NCI-H1105 (cell line): ENCODE data around the gene ZNF200.
"Not testable (repeated sequence)": the region's sequence is repeated elsewhere in the genome, so short reads cannot be mapped to it uniquely, and the experiment has no call there.

Experiments
- DNase-seq: peaks from one replicate; lab custom pipeline; 2025; lab: John Stamatoyannopoulos, UW

The ZNF200 gene

DNA sequence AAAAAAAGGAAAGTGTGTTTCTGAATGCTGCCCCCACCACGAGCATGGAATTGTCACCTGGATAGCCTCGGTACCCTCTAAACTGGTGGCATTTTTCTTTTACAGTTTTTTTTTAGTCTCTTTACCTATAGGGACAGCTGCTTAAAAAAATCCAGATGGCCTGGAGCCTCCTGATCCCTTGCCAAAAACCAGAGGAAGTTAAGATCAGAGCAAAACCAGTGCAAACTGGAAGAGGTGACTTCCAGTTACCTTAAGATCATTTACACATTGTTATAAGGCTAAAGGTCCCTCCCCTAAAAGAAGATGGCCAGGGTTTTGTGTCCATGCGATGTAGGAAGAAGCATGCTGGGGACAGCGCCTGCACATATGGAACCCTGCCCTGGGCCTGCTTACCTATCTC is 18.0 kb upstream of the ZNF200 start:
- no peak for DNase-seq

DNA sequence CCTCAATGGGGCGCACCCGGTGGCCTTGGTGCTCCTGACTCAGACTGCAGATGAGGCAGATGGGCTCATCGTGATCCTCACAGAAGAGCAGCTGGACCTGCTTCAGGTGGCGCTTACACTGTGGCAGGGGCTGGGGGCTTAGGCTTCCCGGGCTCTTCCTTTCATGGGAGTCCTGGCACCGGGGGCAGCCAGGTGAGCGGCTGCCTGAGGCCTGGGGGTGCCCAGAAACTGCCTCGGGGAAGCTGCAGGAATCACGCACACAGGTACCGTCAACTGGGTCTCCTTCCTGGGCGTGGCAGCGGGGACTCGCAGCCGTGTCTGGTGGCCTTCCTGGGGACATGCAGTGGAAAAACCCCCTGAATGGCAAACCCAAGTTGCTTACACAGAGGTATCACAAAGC is 14.5 kb upstream of the ZNF200 start:
- DNase-seq, result no peak

DNA sequence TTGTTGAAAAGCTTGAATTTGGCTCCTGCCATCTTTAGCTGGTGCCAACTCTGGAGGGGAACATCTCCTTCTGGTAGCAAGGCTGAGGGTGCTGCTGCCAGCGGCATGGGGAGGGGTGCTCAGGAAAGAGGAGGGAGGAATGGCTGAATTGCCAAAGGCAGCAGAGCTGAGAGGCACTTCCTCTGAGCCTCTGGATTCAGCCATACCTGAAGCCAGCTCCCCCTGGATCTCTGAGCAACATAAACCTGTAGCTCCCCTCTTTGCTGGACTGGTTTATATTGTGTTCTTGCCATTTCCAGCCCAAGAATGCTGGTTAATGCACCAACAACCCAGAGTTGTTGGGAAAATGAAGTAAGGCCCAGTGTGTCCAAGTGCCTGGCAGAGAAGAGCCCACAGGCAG is 14.1 kb upstream of the ZNF200 start:
- no peak for DNase-seq

DNA sequence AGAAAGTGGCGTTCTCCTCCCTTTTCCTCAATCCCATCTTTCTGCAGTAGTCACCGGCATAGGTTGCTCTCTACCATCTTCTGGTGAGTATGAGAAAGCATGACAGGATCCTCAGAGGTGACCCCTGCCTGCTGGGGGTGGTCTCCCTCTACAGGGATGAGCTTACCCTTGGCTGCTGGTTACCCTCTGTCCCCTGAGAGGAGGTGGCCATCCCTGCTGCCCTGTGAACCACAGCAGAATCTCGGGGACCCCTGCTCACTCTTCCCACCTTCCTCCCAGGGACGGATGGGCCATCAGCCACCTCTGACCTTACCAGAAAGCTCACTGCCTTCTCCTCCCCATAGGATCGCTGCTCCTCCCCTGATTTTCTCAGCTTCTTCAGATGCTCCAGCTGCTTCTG is 13.6 kb upstream of the ZNF200 start:
- no peak for DNase-seq

DNA sequence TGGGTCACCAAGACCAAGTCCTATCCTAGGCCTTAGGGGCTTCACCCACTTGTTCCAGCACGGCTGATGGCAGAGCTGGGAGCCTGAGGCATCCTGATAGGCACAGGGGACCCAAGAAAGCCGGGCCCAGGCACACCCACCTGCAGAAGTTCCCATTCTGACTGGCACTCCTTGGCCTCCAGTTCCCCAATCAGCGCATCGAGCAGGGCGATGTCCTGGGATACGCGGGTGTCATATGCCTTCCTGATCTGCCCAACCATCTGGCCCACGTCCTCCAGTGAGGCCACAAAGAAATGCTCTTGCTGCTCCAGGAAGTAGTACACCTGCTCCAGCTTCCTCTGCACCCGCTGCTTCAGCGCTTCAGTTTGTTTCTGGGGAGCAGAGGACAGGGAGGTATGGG is 11.9 kb upstream of the ZNF200 start:
- no peak for DNase-seq

DNA sequence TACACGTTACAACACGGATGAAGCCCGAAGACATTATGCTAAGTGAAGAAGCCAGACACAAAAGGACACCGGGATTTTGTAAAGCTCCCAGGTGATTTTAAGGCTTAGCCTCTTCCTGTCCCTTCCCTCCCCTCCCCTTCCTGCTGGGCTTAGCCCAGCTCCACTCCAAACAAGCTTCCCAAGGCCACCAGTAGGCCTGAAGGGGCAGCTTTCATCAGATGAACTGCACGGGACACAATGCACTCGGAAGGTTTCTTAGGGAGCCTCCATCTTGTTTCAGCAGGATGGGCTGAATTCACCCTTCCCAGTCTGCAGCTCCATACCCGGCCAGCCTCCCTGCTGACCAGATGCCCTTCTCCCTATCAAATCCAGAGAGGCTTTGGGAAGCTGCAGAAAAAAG is 11.0 kb upstream of the ZNF200 start:
- no peak for DNase-seq

DNA sequence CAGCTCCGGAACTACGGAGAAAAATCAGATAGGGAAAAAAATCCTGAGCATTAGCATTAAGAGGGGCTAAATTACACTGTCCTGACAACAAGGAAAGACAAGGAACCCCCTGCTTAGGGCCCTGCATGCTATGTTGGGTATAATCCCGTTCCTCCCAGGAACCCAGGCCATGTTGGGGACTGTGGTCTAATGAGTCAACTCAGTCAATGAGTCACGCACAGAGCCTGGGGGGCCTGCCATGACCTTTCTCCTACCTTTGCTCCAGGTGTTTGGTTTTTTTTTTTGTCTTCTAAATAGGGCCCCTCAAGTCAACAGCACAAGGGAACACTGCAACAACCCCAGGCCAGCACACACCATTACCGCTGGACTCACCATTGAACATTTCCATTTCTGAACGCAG is 8.9 kb upstream of the ZNF200 start:
- no peak for DNase-seq

DNA sequence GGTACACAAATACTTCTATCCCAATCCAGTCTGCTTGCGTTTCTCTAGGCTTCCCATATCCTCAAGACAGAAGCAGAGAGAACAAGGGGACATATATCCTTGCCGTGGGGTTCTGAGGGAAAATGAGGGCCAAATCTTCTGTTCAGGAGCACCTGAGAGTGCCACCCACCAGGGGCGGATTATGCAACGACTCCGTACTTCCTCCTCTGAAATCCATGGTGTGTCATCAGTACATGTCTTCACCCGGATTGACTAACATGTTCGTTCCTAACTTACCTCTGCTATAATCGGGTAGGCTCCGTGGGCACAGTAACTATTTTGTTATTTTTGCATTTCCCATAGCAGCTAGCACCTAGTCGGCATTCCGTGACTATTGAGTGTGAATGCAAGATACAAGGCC is 7.8 kb upstream of the ZNF200 start:
- no peak for DNase-seq

DNA sequence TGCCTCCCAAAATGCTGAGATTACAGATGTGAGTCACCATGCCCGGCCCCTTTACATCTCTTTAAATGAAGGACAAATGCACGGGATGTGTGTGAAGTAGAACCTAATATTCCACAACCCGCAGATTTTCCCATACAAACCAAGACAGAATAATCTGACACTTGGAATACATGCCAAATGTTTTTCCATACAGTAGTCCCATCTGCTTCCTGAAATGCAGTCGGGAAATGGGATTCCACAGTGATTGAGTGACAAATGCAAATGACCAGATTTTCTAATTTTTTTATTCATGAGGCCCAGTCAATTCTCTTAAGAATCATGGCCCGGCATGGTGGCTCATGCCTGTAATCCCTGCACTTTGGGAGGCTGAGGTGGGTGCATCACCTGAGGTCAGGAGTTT is 6.8 kb upstream of the ZNF200 start:
- DNase-seq, result no peak

DNA sequence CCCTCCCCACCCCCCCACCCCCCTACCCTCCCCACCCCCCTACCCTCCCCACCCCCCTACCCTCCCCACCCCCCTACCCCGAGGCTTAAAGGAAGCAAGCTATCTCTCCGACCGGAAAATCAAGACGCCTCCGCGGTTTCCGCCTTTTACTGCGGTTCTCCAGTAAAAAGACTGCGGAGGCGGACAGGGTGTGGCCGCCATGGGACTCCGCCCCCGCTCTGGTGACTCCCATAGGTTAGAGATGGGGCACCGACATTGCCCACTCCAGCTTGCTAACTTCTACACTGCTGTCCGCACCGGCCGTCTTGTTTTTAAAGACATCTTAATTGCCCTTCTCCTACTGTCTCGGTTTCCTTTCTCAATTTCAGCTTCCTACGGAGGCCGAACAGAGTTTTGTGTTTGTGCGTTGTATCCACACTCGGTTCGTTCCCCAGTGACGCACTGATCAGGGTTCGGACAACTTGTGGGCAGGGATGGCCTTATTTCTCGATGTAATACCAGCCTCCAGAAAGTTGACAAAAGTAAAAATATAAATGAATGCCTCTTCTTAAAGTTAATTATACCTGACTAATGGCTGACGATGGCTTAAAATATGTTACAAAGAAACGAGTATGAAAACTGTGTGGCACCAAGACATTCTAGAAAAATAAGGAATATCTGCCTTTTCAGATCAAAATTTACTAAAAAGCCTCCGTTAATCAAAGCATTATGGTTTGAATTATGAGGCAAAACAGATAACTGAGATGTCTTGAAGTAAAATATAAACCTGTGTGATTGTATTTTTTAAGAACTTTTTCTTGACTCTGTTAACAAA is 1.1 kb upstream of the ZNF200 start:
- DNase-seq, result no peak

DNA sequence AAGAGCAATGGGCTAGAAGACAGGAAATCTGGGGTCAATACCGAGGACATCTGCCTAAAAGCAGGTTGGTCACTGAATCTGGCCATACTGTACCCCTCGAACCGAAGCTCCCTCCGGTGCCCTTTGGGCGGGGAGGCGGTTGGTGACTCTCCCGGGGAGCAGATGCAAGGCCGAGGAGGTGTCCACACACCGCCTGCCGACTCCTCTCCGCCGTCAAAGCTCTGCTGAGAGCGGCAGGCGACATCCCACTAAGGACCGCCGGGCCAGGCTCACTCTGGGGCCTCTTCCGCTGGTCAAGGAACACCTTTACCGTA is 458 bp downstream of the ZNF200 start:
- no peak for DNase-seq

DNA sequence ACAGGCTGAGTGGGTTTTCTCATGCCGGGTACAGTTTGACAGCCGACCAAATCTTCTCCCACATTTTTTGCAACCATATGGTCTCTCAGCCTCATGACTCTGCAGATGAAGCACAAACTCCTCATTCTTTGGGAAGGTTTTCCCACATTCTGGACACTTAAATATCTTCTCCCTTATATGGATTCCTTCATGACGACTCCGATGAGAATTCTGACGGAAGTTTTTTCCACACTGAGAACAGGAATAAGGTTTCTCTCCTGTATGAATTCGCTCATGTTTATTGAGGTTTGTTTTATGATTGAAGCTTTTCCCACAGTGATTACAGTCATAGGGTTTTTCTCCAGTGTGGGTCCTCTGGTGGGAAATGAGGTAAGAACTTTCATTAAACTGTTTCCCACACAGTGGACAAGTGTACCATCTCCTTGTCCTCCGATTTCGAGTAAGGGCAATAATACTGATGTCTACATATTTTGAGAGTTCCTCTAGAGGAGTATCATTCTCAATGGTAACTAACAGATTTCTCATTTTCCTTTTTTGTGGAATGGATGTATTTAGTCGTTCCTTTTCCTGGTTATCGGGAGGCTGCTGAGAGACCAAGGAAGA is 10.9 kb downstream of the ZNF200 start:
- DNase-seq, result no peak

DNA sequence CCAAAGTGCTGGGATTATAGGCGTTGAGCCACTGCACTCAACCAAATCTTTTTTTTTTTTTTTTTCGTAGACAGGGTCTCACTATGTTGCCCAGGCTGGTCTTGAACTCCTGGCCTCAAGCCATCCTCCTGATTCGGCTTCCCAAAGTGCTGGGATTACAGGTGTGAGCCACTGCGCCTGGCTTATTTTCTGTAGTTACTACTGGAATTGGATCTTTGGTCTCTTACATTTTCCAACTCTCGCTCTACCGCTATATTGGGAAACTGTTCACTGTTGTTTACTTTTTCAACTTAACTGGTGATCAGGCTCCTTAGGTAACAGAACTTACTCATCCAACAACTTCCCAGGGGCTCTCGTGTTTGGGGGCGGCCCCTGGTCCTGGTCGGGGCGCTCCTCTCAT is 14.1 kb downstream of the ZNF200 start:
- no peak for DNase-seq

DNA sequence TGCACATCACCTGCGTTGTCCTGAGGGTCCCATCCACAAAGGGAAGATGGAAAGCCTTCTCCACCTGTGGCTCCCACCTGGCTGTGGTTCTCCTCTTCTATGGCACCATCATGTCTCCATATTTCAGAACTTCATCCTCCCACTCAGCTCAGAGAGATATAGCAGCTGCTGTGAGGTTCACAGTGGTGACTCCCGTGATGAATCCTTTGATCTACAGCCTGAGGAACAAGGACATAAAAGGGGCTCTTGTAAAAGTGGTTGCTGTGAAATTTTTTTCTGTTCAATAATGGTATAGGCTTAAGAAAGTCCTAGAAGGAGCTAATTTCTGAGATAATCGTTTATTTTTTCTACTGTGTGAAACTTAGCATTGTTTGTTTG is 18.7 kb downstream of the ZNF200 start:
- no peak for DNase-seq

DNA sequence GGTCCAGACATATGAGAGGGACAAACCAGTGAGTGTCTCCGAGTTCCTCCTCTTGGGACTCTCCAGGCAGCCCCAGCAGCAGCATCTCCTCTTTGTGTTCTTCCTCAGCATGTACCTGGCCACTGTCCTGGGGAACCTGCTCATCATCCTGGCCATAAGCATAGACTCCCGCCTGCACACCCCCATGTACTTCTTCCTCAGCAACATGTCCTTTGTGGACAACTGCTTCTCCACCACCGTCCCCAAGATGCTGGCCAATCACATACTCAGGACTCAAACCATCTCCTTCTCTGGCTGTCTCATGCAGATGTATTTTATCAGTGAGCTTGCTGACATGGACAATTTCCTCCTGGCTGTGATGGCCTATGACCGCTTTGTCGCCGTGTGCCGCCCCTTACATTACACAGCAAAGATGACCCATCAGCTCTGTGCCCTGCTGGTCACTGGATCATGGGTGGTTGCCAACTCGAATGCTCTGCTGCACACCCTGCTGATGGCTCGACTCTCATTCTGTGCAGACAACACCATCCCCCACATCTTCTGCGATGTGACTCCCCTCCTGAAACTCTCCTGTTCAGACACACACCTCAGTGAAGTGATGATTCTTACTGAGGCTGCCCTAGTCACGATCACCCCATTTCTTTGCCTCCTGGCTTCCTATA is 19.2 kb downstream of the ZNF200 start:
- no peak for DNase-seq

DNA sequence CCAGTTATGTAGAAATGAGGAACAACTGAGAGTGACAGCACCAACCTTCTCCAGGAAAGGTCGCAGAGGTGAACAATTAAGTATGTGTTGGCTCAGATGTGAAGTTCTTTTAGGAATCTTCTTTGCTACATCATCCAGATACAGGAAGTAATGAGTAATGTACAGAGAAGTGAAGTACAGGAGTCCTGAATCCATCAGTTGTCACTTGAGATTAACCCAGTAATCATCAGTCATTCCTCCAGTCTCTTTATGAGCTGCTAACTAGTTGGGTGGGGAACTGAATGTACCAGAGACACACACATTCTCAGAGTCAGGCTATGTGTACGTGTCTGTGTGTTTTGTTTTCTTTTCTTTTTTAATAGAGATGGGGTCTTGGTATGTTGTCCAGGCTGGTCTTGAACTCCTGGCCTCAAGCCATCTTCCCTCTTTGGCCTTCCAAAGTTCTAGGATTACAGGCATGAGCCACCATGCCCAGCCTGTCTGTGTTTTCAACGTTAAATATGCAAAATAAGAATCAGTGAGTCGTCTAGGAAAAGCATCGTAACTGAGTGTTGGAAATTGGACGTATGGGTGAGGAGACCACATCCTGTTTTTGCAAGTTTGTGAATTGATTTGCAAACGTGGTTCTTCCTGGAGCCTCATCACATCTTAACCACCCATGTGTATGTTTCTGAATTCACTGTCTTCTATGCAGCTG is 19.9 kb downstream of the ZNF200 start:
- no peak for DNase-seq

DNA sequence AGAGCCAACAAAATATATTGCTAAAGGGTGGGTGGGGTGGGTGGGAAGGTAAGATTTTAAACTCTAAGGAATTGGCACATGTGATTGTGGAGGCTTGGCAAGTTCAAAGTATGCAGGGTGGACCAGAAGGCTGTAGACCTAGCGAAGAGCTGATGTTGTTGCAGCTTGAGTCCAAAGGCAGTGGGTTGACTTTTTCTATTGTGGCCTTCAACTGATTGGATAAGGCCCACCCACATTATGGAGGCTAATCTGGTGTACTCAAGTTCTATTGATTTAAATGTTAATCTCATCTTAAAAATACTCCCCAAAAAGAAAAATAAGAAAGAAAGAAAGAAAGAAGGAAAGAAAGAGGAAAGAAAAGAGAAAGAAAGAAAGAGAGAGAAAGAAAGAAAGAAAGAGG is 22.4 kb downstream of the ZNF200 start:
- no peak for DNase-seq

DNA sequence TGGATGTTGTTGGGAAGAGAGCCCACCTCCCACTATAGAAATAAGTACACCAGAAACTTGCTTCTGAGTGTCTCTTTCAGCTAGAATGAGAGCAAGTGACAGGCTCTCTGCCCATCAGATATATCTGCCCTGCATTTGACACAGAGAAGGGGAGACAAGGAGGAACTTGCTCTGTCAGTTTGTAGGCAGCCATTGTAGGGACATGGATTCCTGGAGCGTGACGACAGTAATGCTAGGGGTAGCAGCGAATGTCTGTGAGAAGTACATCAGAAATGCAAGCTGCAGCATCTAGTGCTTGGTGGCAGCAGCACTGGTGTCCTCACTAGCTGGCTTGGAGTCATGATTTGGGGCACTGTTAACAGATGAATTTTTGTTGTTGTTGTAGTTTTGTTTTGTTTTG is 23.0 kb downstream of the ZNF200 start:
- no peak for DNase-seq

DNA sequence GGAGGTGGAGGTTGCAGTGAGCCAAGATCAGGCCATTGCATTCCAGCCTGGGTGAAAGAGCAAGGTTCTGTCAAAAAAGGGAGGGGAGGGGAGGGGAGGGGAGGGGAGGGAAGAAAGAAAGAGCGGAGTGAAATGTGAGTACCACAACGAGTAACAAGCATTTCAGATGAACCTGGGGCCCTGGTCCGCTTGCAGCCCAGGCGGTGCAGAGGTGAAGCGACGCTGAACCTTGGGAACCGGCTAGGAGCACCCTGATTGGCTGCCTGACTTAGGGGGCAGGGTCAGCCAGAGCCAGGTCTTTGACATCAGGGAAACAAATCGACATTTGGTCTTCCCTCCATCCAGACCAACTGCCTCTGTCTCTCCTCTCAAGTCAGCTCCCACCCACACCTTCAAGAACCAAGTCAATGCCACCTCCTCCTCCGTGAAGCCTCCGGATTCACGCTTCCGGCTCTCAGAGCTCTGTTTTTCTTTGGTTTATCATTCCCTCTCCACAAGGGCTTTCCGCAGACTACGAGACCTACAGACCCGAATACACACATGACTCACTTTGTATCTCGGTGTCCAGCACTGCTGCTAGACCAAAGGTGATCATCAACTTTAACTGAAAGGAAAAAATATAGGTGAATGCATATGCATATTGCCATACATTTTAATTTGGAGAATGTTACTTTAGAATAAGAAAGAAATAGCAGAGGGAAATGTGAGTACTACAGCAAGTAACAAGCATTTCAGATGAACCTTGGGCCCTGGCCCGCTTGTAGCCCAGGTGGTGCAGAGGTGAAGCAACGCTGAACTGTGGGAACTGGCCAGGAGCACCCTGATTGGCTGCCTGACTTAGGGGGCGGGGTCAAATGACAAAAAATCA is 27.6 kb downstream of the ZNF200 start:
- no peak for DNase-seq

DNA sequence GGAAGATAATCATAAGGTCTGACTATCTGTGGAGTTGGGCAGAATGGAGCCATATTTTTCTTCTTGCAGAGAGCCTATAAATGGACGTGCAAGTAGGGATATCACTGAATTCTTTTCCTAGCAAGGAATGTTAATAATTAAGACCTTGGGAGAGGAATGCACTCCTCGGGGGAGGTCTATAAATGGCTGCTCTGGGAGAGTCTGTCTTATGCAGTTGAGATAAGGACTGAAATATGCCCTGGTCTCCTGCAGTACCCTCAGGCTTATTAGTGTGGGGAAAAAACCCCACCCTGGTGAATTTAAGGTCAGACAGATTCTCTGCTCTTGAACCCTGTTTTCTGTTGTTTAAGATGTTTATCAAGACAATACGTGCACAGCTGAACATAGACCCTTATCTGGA is 29.0 kb downstream of the ZNF200 start:
- DNase-seq, result not testable (repeated sequence)

DNA sequence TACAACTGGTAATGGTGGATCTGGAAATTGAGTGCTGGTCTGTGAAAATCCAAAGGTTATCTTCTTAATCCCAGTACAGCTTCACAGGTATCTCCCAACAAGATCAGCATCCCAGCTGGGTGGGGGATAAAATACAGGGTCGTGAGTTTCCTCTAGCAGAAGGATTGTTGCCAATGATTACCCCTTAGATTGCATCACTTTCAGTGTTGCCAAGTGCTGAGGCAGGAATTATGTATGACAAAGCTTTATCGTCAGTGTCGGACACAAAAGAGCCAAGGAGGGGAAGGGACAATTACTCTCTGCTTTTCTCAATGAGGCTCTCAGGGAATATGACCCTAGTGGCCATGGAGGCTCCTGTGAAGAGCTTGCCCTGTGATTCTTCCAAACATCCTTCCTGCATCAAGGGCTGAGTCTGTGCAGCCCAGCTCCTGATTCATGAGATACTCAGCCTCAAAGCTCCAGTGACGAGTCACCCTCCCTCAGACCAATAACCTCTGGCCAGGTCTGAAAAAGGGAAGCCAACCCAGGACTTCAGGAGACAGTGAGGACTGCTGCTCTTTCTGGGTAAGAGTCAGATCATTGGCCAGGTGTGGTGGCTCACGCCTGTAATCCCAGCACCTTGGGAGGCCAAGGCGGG is 31.9 kb downstream of the ZNF200 start:
- no peak for DNase-seq
